GM18951 (cell line): ENCODE results near the gene TOX3.

Experiments used
- POLR2A ChIP-seq: IDR thresholded peaks from 4 replicates; pipeline ENCODE4 v1.6.1; 2011; ENCODE audit warnings: mild to moderate bottlenecking; ENCODE audit not compliant: insufficient read length, insufficient read depth; ENCODE audit errors: extremely low read depth
- in situ Hi-C: fragments of 300-500 bp; cut with MboI; formaldehyde crosslinking; loops from one replicate; pipeline ENCODE4 v1.12.0; 2022; ENCODE audit warnings: low sequenced_read_pairs, mixed read lengths, inconsistent platforms; ENCODE audit not compliant: unreplicated experiment

Gene TOX3

DNA sequence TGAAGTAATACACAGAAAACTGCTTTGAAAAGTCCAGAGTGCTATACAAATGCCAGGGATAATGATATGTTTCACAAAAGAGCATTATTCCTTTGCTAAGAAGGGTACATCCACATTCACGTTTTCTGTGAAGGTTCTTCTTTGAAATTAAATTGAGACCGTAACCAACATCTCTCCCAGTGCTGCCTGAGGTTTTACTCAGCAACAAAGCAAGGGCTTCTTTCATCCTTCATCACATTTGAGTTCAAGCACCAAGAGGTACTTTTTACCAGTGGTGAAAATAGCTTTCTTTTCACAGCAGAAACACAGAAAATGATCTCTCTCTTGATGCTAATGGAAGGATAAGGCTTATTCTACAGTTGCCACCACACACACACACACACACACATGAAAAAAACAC, 113.3 kb downstream of the TOX3 start:
- in situ Hi-C loops, result no loop called here

DNA sequence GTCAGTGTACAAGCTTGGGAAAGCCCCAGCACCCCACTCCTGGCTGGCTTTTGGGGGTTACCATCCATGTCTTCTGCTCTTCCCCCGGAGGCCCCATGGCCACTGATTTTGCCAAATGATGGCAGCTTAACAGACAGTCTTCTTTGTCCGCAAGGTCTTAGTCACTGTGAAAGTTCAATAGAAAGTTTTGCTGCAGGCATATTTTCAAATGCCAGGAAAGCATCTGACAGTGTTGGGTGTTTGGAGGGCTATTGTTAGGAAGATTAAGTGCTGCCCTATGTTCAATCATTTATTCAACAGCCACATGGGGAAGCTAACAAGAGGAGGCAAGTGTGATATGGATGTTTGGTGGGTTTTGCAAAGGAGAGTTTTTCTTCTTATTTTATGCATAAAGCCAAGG, 122.4 kb downstream of the TOX3 start:
- in situ Hi-C loops, result no loop called here
- no peak for TF ChIP-seq POLR2A

More for the DNA sequence above, 113.3 kb downstream of the TOX3 start:
- no peak for TF ChIP-seq POLR2A

DNA sequence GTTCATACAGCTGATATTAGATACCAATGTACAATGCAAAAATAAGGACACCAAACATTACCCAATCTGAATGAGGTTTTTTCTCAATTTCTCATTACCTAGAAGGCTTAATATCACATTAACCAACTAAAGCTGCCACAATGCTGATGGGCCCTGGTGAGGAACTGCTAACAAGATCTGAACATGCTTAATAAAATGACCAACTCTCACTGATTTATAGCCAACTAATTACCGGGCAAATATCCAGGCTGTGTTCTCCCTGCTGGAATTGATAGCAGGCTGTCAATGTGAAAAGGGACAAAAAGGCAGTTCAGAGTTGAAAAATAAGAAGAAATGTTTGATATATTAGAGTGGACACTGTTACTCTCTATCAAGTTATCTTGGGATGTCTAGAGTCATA, 124.6 kb downstream of the TOX3 start:
- no peak for TF ChIP-seq POLR2A
- in situ Hi-C loops, result no loop called here

DNA sequence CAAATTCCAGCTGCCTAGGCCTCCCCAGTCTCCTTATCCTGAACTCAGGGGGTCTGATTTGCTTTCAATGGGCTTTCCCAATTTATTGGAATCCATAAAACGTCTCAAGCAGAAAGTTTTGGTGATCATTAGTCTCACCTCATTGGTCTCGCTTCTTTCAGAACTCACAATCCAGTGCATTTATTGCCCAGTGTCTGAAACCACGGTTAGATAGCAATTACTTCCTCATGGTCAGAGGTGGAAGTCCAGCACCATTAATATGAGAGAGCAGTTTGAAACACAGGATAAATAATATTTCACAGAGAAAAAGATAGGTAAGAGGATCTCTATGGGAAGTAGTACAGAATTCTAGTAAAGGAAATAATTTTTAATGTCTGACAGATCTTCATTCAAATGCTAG, 128.7 kb downstream of the TOX3 start:
- in situ Hi-C loops, result no loop called here
- no peak for TF ChIP-seq POLR2A

DNA sequence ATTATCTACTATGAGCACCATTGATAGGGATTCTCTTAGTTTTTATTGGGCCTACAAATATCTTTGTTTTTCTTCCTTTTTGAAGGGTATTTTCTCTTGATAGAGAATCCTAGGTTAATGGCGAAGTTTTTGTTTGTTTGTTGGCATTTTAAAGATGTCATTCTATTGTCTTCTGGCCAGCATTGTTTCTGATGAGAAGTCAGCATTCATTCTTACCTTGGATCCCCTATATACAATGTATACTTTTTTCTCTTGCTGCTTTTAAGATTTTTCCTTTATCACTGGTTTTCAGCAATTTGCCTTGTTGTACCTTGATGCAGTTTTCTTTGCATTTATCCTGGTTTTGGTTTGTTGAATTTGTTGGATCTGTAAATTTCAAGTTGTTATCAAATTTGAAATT, 130.1 kb downstream of the TOX3 start:
- no peak for TF ChIP-seq POLR2A
- in situ Hi-C loops, result no loop called here

DNA sequence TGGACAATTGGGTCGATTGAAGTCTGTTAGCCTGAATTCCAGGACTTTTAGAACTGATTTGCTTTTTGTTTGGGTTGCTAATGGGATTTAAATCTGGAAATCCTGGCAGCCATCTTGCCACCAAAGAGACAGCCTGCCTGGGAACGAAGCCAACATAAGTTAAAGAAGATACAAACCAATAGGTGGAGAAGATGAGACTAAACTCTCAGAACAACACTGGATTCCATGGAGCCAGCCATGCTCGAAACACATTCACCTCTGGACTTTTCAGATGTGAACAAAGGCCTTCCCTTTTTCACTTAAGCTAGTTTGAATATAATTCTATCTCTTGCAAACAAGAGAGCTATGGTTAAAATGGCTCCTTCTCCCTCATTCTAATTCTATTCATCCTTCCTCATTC, 135.9 kb downstream of the TOX3 start:
- no peak for TF ChIP-seq POLR2A
- in situ Hi-C loops, result no loop called here

DNA sequence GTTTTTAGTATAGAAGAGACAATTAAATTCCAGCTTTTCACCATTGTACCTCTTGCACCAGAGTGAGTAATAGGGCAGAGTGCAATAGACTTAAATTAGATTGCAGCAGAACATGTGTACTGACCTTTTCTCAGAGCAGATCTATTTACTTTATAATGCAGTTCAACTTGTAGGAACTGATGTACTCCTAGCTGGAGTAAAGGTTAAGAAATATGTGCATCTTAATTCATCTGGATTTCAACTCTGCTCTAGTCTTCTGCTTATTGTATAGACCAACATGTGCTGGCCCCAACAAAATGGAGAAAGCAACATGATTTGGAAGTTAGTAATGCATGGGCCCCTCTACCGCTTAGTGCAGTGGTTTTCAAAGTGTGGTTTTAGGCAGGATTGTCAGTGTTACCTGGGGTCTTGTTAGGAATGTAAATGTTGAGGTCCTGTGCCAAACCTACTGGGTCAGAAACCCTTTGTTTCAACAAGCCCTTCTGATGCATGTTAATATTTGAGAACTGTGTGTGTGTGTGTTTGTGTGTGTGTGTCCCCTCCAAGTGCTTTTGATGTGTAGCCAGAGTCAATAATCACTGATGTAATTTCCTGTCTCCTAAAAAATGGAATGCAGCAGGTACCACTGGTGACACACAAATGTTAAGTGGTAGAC, 138.6 kb downstream of the TOX3 start:
- TF ChIP-seq POLR2A, result no peak
- in situ Hi-C loops, result no loop called here

DNA sequence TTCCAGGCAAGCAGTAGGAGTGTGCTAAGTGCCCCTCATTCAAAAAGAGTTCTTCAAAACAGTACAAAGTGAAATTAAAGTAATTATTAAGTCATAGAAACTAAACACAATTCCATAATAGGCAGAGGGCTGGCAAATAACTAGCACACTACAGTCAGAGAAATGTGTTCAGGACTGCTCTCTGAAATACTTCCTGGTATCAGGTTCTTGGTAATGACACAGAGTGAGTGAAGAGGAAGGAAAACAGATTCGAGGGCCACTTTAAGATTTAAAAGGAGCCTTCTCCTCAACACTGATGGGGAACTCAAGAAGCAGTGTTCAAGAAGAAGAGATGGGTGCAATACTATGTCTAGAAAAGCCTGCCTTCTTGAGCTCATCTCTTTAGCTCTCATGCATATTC, 139.2 kb downstream of the TOX3 start:
- in situ Hi-C loops, result no loop called here
- TF ChIP-seq POLR2A, result no peak

DNA sequence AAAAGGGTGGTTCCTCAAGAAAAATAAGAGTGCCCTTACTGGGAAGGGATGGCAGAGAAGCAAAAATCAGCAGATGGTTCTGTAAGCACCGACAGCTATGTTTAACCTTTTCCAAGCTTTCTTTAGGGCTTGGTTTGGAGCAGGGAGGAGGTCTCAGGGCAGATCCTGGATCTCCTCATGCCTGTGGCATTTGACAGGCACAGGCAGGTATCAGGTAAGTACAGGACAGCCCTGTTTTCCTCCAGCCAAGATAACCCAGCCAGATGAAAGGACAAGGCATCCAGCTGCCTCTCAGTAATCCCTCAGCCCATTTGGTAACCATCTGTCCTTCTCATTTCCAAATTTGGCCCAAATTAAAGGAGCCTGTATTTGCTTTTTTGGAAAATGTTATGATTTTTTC, 141.5 kb downstream of the TOX3 start:
- in situ Hi-C loops, result no loop called here
- TF ChIP-seq POLR2A, result no peak

DNA sequence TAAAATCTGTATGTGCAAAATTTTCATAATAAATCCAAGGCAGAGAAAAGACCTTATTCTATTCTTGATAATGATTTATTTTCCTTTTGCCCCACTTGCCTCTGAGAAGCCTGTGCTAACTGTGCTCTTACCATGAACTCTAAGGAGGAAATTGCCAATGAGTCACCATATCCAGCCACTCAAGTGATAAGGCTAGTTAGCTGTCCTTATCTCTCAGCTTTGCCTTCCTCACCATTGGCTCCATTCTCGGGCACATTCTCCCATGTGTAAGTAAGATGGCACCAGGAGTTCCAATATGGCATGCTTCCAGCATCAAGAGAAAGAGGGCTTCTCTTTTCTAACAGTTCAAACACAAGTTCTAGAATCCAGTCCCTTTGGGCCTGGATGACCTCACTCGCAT, 142.4 kb downstream of the TOX3 start:
- in situ Hi-C loops, result no loop called here
- TF ChIP-seq POLR2A, result no peak

DNA sequence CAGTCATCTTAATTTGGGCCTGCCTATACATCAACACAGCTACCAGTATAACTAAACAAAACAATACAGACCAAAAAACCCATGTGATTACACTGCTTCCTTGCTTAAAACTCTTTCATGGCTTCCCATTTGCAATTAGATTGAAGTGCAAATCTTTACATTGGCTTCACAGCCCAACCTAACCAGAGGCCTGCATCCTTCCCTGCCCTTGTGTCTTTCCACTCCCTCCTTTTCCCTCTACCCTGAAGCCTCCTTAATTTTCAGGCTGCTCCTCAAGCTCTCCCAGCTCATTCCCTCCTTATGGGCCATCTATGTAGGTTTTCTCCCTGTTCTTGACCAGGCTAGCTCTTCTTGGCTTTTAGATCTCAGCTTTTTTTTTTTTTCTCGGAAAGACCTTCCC, 147.8 kb downstream of the TOX3 start:
- TF ChIP-seq POLR2A, result no peak
- in situ Hi-C loops, result no loop called here

DNA sequence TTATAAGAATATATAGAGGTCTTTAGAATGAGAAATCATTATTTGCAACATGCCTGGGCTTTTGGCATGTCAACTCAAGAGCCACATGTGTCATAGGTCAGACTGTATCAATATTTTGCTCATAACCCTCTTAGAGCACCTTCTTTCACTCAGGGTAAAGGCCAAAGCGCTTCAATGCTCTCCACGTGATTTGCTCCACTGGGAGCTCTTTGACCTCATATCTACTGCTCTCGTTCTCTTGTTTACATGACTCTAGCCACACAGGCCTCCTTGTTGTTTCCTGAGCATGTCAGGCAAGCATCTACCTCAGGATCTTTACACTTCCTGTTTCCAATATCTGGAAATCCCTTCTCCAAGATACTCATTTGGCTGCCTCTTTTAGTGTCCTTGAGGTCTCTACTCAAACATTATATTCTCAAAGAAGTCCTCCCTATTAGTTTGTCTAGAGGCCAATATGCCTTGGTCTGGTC, 148.4 kb downstream of the TOX3 start:
- in situ Hi-C loops, result no loop called here
- TF ChIP-seq POLR2A, result no peak

DNA sequence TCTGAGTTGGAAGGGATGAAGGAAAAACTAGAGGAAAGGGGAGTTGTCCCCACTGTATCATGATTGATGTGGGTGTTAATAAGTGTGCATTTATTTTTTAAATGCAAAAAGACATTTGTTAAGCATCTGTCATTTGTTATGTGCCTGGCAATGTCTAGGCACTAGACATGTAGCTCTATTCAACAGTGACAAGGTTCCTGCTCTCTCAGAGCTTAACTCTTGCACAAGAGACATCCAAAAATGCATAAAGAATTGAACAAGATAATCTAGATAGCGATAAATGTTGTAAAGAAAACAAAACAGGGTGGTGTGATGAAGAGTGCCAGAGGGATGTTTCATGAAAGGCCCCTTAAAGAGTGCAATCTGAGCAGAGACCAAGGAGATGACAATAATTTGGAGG, 148.9 kb downstream of the TOX3 start:
- in situ Hi-C loops, result no loop called here
- no peak for TF ChIP-seq POLR2A

DNA sequence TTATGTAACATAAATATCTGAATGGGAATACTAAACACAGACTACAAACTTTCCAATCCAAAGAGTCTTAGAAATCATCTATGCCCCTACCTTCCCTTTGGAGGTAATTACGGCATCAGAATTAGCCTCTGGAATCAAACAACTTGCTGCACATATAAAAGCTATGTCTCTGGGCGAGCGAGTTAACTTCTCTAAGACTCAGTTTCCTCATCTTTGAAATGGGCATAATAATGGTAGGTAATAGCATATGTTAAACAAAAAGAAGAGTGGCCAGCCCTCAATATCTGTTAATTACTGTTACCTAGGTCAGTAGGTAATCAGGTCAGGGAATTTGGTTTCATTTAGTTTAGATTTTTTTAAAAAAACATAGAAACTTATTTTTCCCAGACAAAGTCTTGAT, 153.5 kb downstream of the TOX3 start:
- in situ Hi-C loops, result no loop called here
- no peak for TF ChIP-seq POLR2A

DNA sequence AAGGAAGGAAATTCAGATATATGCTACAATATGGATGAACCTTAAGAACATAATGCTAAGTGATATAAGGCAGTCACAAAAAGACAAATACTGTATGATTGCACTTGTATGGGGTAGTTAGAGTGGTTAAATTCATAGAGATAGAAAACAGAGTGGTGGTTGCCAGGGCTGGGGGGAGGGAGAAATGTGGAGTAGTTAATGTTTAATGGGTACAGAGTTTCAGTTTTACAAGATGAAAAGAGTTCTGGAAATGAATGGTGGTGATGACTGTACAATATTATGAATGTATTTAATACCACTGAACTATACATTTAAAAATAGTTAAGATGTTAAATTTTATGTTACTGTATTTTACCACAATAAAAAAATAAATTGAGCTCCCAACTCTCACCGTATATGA, 157.9 kb downstream of the TOX3 start:
- no peak for TF ChIP-seq POLR2A
- in situ Hi-C loops, result no loop called here
